Activated T-helper 1 cell treated with Interleukin-2 at 50 U/mL for 16 hours (primary cell): ENCODE results near the gene FBXO36.

ENCODE experiments used
- DNase-seq: peaks from one replicate; pipeline ENCODE4 v3.0.0-alpha.2; 2020; ENCODE audit warnings: low read depth

FBXO36 gene

GRCh38 chr2:230050136-230050535 is 127.8 kb downstream of the FBXO36 start:
- DNase-seq, result no peak

GRCh38 chr2:230052299-230052698 is 130.0 kb downstream of the FBXO36 start:
- no peak for DNase-seq

- no peak for DNase-seq
These were observed 131.6 kb downstream of the FBXO36 start for GRCh38 chr2:230053753-230054478.

- DNase-seq, result no peak
These were observed 138.5 kb downstream of the FBXO36 start for GRCh38 chr2:230060672-230061293.
